ENCODE results near the gene MCTP1. TPM values are rescaled to one million over a fixed set of nuclear protein-coding genes. Genes with fewer than 3 reads are reported as not detected.

MCTP1 gene
- total RNA-seq, 4 donors from 2014 or later: 3.3 to 31.4 (median 13.4) TPM

GRCh38 chr5:94689908-94690307, 595.0 kb downstream of the MCTP1 start:
- intact Hi-C loops (cut with DNase I; ENCODE audit: low total_unique reads): no loop called here
- no peaks in the 10 kb centered on the region for H3K27me3 ChIP-seq
- H3K36me3 ChIP-seq: peaks cover 0 to 6% (median 0%) of the 10 kb centered on the region in 4 donors
- no peak for DNase-seq
- in situ Hi-C loops (cut with MboI; ENCODE audit: low pct_ligation_motif_present in 1 of 4, low pct_unique_long_range_greater_than_20kb in 1 of 4, low sequenced_read_pairs in 3 of 4): no loop called here
- H3K9me3 ChIP-seq: no peaks in the 10 kb centered on the region
- no peaks in the 10 kb centered on the region for H3K4me1 ChIP-seq
- no peak overlapping the region for H3K27ac ChIP-seq
- TF ChIP-seq CTCF (IDR thresholded peaks at IDR 0.05) (no peak), POLR2A (IDR thresholded peaks at IDR 0.05) (no peak), POLR2AphosphoS5 (IDR thresholded peaks at IDR 0.05) (no peak), EP300 (IDR thresholded peaks at IDR 0.05; ENCODE audit: low read depth) (no peak)
- H3K4me3 ChIP-seq: no peak overlapping the region

- no peaks in the 10 kb centered on the region for H3K9me3 ChIP-seq
- in situ Hi-C loops (cut with MboI; ENCODE audit: low pct_ligation_motif_present in 1 of 4, low pct_unique_long_range_greater_than_20kb in 1 of 4, low sequenced_read_pairs in 3 of 4) (no loop called here), intact Hi-C loops (cut with DNase I; ENCODE audit: low total_unique reads) (no loop called here)
- TF ChIP-seq POLR2A (IDR thresholded peaks at IDR 0.05): no peak
- no peak for TF ChIP-seq EP300 (IDR thresholded peaks at IDR 0.05; ENCODE audit: low read depth)
- no peak for TF ChIP-seq CTCF (IDR thresholded peaks at IDR 0.05)
- TF ChIP-seq POLR2AphosphoS5 (IDR thresholded peaks at IDR 0.05): no peak
- DNase-seq: no peak
- no peaks in the 10 kb centered on the region for H3K27me3 ChIP-seq
- WGBS, 2 donors (ENCODE audit: low coverage in 1 of 2): 66 to 77% methylated on average over 5 of the region's 5 CpGs
- no peak overlapping the region for H3K4me3 ChIP-seq
- no peaks in the 10 kb centered on the region for H3K36me3 ChIP-seq
- H3K4me1 ChIP-seq: no peaks in the 10 kb centered on the region
- no peak overlapping the region for H3K27ac ChIP-seq
These were observed 601.9 kb downstream of the MCTP1 start for GRCh38 chr5:94682814-94683520.

- Histone ChIP-seq H3K36me3 (no peaks in the 10 kb centered on the region), H3K4me3 (no peak overlapping the region), H3K4me1 (no peaks in the 10 kb centered on the region), H3K27ac (no peak overlapping the region), H3K9me3 (no peaks in the 10 kb centered on the region), H3K27me3 (no peaks in the 10 kb centered on the region)
- 96% methylated on average over 4 of the region's 4 CpGs; no CpG with 5 or more reads in 1 of the 2 donors for WGBS, 2 donors (ENCODE audit: low coverage in 1 of 2)
- intact Hi-C loops (cut with DNase I; ENCODE audit: low total_unique reads) (no loop called here), in situ Hi-C loops (cut with MboI; ENCODE audit: low pct_ligation_motif_present in 1 of 4, low pct_unique_long_range_greater_than_20kb in 1 of 4, low sequenced_read_pairs in 3 of 4) (no loop called here)
- no peak for TF ChIP-seq EP300 (IDR thresholded peaks at IDR 0.05; ENCODE audit: low read depth)
- no peak for TF ChIP-seq POLR2A (IDR thresholded peaks at IDR 0.05)
- DNase-seq: no peak
These were observed 608.8 kb downstream of the MCTP1 start for GRCh38 chr5:94675965-94676618.

- TF ChIP-seq CTCF (IDR thresholded peaks at IDR 0.05) (no peak), POLR2A (IDR thresholded peaks at IDR 0.05) (no peak), POLR2AphosphoS5 (IDR thresholded peaks at IDR 0.05) (no peak), EP300 (IDR thresholded peaks at IDR 0.05; ENCODE audit: low read depth) (no peak)
- H3K9me3 ChIP-seq: no peaks in the 10 kb centered on the region
- H3K36me3 ChIP-seq: peaks cover 0 to 7% (median 0%) of the 10 kb centered on the region in 4 donors
- no peak for DNase-seq
- intact Hi-C loops (cut with DNase I; ENCODE audit: low total_unique reads) (no loop called here), in situ Hi-C loops (cut with MboI; ENCODE audit: low pct_ligation_motif_present in 1 of 4, low pct_unique_long_range_greater_than_20kb in 1 of 4, low sequenced_read_pairs in 3 of 4) (no loop called here)
- H3K27ac ChIP-seq: no peak overlapping the region
- H3K27me3 ChIP-seq: no peaks in the 10 kb centered on the region
- H3K4me3 ChIP-seq: no peak overlapping the region
- WGBS, 2 donors (ENCODE audit: low coverage in 1 of 2): 96 to 100% methylated on average over 1 of the region's 1 CpG
- no peaks in the 10 kb centered on the region for H3K4me1 ChIP-seq
These were observed 610.2 kb downstream of the MCTP1 start for GRCh38 chr5:94674490-94675382.

Data from transverse colon (tissue), 4 donors.